ENCODE data around the gene FRY. TPM values are rescaled to one million over a fixed set of nuclear protein-coding genes. Genes with fewer than 3 reads are reported as not detected.

The FRY gene
- total RNA-seq, 2 experiments from 2014 or later, result 0.47 to 1.4 TPM

DNA sequence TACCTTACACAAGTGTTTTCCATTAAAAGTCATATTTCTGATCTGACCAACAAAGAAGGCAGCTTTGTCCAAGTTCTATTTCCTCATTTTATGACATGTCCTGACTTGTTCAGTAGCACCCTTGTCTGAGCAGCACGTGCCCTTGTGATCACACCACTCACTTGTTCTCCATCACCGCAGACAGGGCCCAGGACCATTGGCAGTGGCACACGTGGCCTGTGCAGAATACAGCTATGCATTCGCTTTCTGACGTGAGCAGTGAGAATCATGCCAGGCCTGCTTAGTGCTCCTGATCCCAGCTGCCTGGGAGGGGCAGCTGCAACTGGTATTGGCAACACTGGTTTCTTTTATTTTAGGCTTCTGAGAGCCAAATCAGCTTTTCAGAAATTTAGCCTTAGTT, 134.2 kb downstream of the FRY start:
- DNase-seq (no peak), ATAC-seq (no peak)
- H3K9me3 Mint-ChIP-seq (ENCODE audit: insufficient read depth), result no peaks in the 10 kb centered on the region
- no peak overlapping the region for H3K27ac Mint-ChIP-seq
- H3K27me3 Mint-ChIP-seq (ENCODE audit: low read depth), result no peaks in the 10 kb centered on the region
- CTCF ChIA-PET, result interaction anchor here (0.8 to 1.6 kb wide), 4 partner anchors 14 to 256 kb away, joined by 3 to 9 read pairs (median 3); partner anchors contain the start of genes BRCA2 and ZAR1L
- no peaks in the 10 kb centered on the region for H3K4me1 Mint-ChIP-seq (ENCODE audit: low read depth)
- H3K4me3 Mint-ChIP-seq, result no peak overlapping the region
- POLR2A ChIA-PET, result no interaction called here
- no peaks in the 10 kb centered on the region for H3K36me3 Mint-ChIP-seq (ENCODE audit: low read depth)

DNA sequence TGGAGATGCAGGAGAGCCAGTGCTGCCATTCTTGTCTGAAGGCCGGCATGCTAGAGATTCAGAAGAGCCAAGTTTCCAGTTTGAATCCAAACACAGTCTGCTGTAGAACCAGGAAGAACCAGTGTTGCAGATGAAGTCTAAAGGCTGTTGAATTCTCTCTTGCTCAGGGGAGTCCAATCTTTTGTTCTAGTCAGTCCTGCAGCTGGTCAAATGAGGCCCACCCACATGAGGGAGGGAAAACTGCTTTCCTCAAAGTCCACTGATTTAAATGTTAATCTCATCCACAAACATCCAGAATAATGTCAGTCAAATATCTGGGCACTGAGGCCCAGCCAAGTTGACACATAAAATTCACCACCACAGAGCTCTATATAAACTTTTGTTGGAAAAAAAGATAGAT, 136.6 kb downstream of the FRY start:
- H3K4me1 Mint-ChIP-seq (ENCODE audit: low read depth), result no peaks in the 10 kb centered on the region
- H3K4me3 Mint-ChIP-seq, result no peak overlapping the region
- H3K27me3 Mint-ChIP-seq (ENCODE audit: low read depth), result no peaks in the 10 kb centered on the region
- no peak for ATAC-seq
- DNase-seq, result no peak
- no peak overlapping the region for H3K27ac Mint-ChIP-seq
- H3K9me3 Mint-ChIP-seq (ENCODE audit: insufficient read depth), result no peaks in the 10 kb centered on the region
- CTCF ChIA-PET, result interaction anchor here (1.0 kb wide), 1 partner anchor 9 kb away, joined by 3 read pairs; no protein-coding TSS in a partner anchor
- POLR2A ChIA-PET, result no interaction called here
- no peaks in the 10 kb centered on the region for H3K36me3 Mint-ChIP-seq (ENCODE audit: low read depth)

DNA sequence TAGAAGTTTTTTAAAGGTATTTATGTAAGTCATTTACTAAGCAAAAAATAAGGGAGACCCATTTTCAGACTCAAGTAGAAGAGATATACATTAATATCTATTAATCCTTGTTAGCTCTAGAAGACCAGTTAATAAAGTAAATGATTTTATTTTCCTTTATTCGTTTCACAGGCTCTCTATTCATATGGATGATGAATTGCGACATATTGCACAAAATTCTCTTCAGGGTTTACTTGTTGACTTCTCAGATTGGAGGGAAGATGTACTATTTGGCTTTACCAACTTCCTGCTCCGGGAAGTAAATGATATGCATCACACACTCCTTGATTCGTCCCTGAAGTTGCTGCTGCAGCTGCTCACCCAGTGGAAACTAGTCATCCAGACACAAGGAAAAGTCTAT, 139.3 kb downstream of the FRY start:
- no peak for ATAC-seq
- POLR2A ChIA-PET, result no interaction called here
- Mint-ChIP-seq H3K27me3 (ENCODE audit: low read depth) (no peaks in the 10 kb centered on the region), H3K27ac (no peak overlapping the region), H3K4me1 (ENCODE audit: low read depth) (no peaks in the 10 kb centered on the region), H3K4me3 (no peak overlapping the region), H3K36me3 (ENCODE audit: low read depth) (no peaks in the 10 kb centered on the region), H3K9me3 (ENCODE audit: insufficient read depth) (no peaks in the 10 kb centered on the region)
- CTCF ChIA-PET, result no interaction called here
- no peak for DNase-seq

DNA sequence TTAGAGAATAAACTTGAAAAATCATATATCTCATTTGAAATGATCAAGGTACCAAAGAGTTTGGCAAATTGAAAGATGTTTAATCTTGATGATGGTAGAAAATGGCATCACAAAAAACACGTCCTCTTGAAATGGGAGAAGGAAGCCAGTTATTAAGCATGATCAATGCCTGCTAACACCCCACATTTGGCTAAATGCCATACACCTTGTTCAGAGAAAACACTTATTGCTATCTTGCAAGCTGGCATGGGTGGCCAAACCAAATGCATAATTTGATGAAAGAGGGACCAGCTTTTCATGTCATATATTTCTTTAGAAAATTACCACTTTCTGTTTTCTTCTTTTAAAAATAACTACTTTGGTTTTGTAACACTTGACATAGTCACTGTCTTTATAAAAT, 142.3 kb downstream of the FRY start:
- ChIA-PET POLR2A (no interaction called here), CTCF (no interaction called here)
- no peaks in the 10 kb centered on the region for H3K36me3 Mint-ChIP-seq (ENCODE audit: low read depth)

DNA sequence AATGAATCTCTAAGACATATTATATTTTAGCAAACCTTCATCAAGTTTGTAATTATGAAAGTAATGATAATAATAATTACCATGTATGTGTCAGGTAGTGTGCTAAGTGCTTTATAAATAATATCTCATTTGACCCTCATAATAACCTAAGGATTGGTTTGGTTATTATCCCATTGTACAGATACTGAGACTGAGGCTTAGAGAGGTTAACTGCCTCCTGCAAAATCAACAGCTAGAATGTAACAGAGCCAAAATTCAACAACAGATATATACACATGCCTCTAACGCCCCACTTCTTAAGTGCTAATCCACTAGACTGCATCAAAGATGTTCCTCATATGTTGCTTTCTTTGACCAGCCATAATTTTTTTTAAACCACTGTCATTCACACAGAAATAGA, 142.8 kb downstream of the FRY start:
- Mint-ChIP-seq H3K36me3 (ENCODE audit: low read depth) (no peaks in the 10 kb centered on the region), H3K4me1 (ENCODE audit: low read depth) (no peaks in the 10 kb centered on the region), H3K27ac (no peak overlapping the region), H3K27me3 (ENCODE audit: low read depth) (no peaks in the 10 kb centered on the region), H3K9me3 (ENCODE audit: insufficient read depth) (no peaks in the 10 kb centered on the region), H3K4me3 (no peak overlapping the region)
- ATAC-seq, result no peak
- no peak for DNase-seq
- POLR2A ChIA-PET, result no interaction called here
- CTCF ChIA-PET, result no interaction called here

More for the DNA sequence above, 142.3 kb downstream of the FRY start:
- Mint-ChIP-seq H3K27ac (no peak overlapping the region), H3K9me3 (ENCODE audit: insufficient read depth) (no peaks in the 10 kb centered on the region), H3K4me1 (ENCODE audit: low read depth) (no peaks in the 10 kb centered on the region), H3K4me3 (no peak overlapping the region), H3K27me3 (ENCODE audit: low read depth) (no peaks in the 10 kb centered on the region)
- DNase-seq, result no peak
- ATAC-seq, result no peak

DNA sequence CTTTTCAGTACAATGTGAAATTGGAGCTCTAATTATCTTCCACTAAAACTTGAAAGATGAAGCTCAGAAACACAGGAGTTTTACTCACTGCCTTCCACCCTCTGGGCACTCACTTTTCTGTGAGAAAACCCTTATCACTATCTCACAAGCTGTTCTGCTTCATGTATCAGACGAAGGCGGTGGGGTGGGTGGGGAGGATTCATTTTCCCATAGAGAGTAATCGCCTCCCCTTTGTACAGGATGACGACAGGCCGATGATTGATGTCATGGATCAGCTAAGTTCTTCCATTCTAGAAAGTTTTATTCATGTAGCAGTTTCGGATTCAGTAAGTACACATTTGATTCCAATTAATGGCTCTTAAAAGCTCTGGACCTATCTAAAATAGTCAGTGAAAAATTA, 143.7 kb downstream of the FRY start:
- H3K27ac Mint-ChIP-seq, result no peak overlapping the region
- CTCF ChIA-PET, result no interaction called here

DNA sequence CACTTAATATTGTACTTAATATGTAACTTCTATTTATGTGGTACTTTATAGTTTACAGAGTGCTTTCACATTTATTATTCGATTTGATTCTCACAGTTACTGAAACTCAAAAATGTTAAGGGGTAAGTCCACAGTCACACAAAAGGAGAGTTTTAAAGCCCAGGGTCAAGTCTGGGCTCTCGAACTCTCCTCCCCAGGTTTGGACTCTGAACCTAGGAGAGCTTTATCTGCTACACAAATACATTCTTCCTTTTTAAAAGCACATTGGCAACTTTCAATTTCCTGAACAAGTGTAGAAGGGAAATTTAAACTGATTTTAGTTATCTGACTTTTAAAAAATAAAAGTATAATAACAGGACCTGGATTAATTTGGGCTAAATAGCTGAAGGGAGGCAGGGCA, 144.4 kb downstream of the FRY start:
- H3K4me3 Mint-ChIP-seq, result no peak overlapping the region
- no peak overlapping the region for H3K27ac Mint-ChIP-seq
- ChIA-PET CTCF (interaction anchor here (1.5 kb wide), 1 partner anchor 11 kb away, joined by 6 read pairs; no protein-coding TSS in a partner anchor), POLR2A (interaction anchor here (0.6 kb wide), 1 partner anchor 1042 kb away, joined by 4 read pairs; no protein-coding TSS in a partner anchor)
- H3K27me3 Mint-ChIP-seq (ENCODE audit: low read depth), result peaks cover 2% of the 10 kb centered on the region
- DNase-seq, result no peak
- no peak for ATAC-seq
- no peaks in the 10 kb centered on the region for H3K4me1 Mint-ChIP-seq (ENCODE audit: low read depth)
- H3K9me3 Mint-ChIP-seq (ENCODE audit: insufficient read depth), result no peaks in the 10 kb centered on the region
- no peaks in the 10 kb centered on the region for H3K36me3 Mint-ChIP-seq (ENCODE audit: low read depth)

More for the DNA sequence above, 143.7 kb downstream of the FRY start:
- H3K4me1 Mint-ChIP-seq (ENCODE audit: low read depth), result no peaks in the 10 kb centered on the region
- H3K27me3 Mint-ChIP-seq (ENCODE audit: low read depth), result peaks cover 2% of the 10 kb centered on the region
- H3K4me3 Mint-ChIP-seq, result no peak overlapping the region
- no peaks in the 10 kb centered on the region for H3K36me3 Mint-ChIP-seq (ENCODE audit: low read depth)
- POLR2A ChIA-PET, result interaction anchor here (0.6 kb wide), 1 partner anchor 1041 kb away, joined by 4 read pairs; no protein-coding TSS in a partner anchor
- ATAC-seq, result no peak
- no peaks in the 10 kb centered on the region for H3K9me3 Mint-ChIP-seq (ENCODE audit: insufficient read depth)
- no peak for DNase-seq

DNA sequence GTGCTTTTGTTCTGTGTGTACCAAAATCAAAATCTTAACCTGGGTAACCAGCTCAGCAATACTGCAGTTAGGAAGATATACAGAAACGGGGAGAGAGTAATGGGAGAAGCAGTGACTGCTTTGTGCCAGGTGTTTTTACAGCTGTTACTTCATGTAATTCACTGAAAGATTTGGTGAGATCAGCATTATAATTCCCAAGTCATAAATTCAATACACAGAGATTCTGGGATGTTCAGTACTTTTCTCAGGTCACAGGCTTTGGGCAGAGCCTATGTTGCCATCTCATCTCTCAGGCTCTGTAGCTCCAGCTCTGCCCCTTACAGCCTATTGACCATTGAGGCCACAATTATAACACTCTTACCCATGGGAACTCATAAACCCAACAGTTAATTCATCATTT, 145.1 kb downstream of the FRY start:
- Mint-ChIP-seq H3K27me3 (ENCODE audit: low read depth) (peaks cover 2% of the 10 kb centered on the region), H3K36me3 (ENCODE audit: low read depth) (no peaks in the 10 kb centered on the region), H3K4me1 (ENCODE audit: low read depth) (no peaks in the 10 kb centered on the region), H3K4me3 (no peak overlapping the region), H3K9me3 (ENCODE audit: insufficient read depth) (no peaks in the 10 kb centered on the region), H3K27ac (no peak overlapping the region)
- ChIA-PET CTCF (interaction anchor here (1.1 to 1.5 kb wide), 2 partner anchors 8 to 12 kb away, joined by 3 to 6 read pairs; no protein-coding TSS in a partner anchor), POLR2A (no interaction called here)
- ATAC-seq (no peak), DNase-seq (no peak)

DNA sequence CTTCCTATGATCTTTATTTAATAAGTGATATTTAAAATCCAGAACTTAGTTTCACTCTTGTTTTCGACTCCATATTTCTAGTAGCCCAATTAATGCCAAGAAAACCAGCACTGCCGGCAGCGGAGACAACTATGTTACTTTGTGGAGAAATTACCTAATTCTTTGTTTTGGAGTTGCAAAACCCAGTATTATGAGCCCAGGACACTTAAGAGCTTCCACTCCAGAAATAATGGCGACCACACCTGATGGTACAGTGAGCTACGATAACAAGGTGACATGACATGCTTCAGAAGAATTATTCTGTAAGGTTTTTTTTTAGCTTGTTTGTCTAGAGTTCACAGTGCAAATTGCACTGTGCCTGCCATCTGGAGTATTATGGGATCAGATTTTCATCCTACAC, 147.2 kb downstream of the FRY start:
- ATAC-seq, result no peak
- no peak for DNase-seq
- H3K4me1 Mint-ChIP-seq (ENCODE audit: low read depth), result no peaks in the 10 kb centered on the region
- POLR2A ChIA-PET, result no interaction called here
- no peak overlapping the region for H3K27ac Mint-ChIP-seq
- H3K36me3 Mint-ChIP-seq (ENCODE audit: low read depth), result no peaks in the 10 kb centered on the region
- CTCF ChIA-PET, result interaction anchor here (2.1 kb wide), 1 partner anchor 14 kb away, joined by 9 read pairs; no protein-coding TSS in a partner anchor
- no peak overlapping the region for H3K4me3 Mint-ChIP-seq
- H3K9me3 Mint-ChIP-seq (ENCODE audit: insufficient read depth), result no peaks in the 10 kb centered on the region
- H3K27me3 Mint-ChIP-seq (ENCODE audit: low read depth), result peaks cover 2% of the 10 kb centered on the region

DNA sequence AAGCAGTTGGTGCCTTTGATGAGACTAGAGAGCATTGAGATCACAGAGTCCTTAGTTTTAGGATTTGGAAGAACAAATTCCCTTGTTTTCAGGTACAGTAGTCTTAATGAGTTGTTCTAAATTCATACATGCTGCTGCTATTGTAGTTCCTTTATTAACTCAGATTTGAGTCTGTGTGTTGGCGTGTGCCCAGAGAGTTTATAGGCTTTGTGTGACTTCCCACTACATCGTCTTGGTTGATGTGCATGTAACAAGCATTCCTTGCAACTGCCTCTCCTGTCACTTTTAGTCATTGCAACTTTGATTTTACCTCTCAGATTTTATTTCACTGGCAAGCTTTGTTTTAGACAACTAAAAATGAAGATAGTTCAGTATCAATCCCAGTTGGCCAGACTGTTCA, 148.1 kb downstream of the FRY start:
- no peaks in the 10 kb centered on the region for H3K36me3 Mint-ChIP-seq (ENCODE audit: low read depth)
- H3K27me3 Mint-ChIP-seq (ENCODE audit: low read depth), result peaks cover 2% of the 10 kb centered on the region
- no peaks in the 10 kb centered on the region for H3K4me1 Mint-ChIP-seq (ENCODE audit: low read depth)
- H3K27ac Mint-ChIP-seq, result no peak overlapping the region
- DNase-seq, result no peak
- H3K9me3 Mint-ChIP-seq (ENCODE audit: insufficient read depth), result no peaks in the 10 kb centered on the region
- ATAC-seq, result no peak
- CTCF ChIA-PET, result interaction anchor here (2.1 kb wide), 1 partner anchor 15 kb away, joined by 9 read pairs; no protein-coding TSS in a partner anchor
- POLR2A ChIA-PET, result no interaction called here
- H3K4me3 Mint-ChIP-seq, result no peak overlapping the region

DNA sequence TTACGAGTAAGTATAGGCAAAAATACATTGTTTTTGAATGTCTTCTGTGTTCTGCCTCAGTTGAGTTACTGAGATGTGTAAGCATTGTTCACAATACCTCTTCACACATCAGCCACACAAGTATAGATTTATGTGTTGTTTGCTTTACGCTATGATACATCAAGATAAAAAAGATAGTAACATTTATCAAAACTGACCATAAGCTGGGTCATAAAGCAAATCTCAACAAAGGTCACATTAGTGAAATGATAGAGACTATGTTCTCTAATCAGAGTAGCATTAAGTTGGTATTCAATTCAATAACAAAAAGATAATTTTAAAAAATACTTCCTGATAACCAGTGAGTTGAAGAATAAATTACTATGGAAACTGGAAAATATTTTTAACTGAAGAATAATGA, 156.1 kb downstream of the FRY start:
- DNase-seq (no peak), ATAC-seq (no peak)
- Mint-ChIP-seq H3K4me3 (no peak overlapping the region), H3K36me3 (ENCODE audit: low read depth) (no peaks in the 10 kb centered on the region), H3K4me1 (ENCODE audit: low read depth) (no peaks in the 10 kb centered on the region), H3K9me3 (ENCODE audit: insufficient read depth) (no peaks in the 10 kb centered on the region), H3K27ac (no peak overlapping the region), H3K27me3 (ENCODE audit: low read depth) (peaks cover 2% of the 10 kb centered on the region)
- ChIA-PET CTCF (no interaction called here), POLR2A (no interaction called here)

DNA sequence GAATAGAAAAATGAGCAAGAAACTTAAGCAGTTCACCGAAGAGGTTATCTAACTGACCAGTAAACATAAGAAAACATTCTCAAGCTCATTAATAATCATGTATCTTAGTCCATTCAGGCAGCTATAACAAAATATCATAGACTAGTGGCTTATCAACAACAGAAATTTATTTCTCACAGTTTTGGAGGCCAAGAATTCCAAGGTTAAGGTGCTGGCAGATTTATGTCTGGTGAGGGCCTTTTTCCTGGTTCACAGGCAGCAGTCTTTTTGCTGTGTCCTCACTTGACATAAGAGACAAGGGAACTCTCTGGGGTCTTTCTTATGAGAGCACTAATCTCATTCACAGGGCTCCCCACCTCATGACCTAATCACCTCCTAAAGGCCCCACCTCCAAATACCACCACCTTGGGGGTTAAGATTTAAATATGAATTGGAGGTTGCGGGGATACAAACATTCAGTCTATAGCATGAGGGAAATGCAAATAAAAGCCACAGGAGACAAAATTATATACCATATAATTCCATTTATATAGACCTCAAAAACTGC, 160.0 kb downstream of the FRY start:
- ATAC-seq (no peak), DNase-seq (no peak)
- no peaks in the 10 kb centered on the region for H3K36me3 Mint-ChIP-seq (ENCODE audit: low read depth)
- peaks cover 11% of the 10 kb centered on the region for H3K27me3 Mint-ChIP-seq (ENCODE audit: low read depth)
- no peaks in the 10 kb centered on the region for H3K4me1 Mint-ChIP-seq (ENCODE audit: low read depth)
- no peak overlapping the region for H3K27ac Mint-ChIP-seq
- no peak overlapping the region for H3K4me3 Mint-ChIP-seq
- ChIA-PET POLR2A (no interaction called here), CTCF (interaction anchor here (0.8 to 1.1 kb wide), 2 partner anchors 53 to 281 kb away, joined by 3 read pairs; no protein-coding TSS in a partner anchor)
- H3K9me3 Mint-ChIP-seq (ENCODE audit: insufficient read depth), result no peaks in the 10 kb centered on the region

DNA sequence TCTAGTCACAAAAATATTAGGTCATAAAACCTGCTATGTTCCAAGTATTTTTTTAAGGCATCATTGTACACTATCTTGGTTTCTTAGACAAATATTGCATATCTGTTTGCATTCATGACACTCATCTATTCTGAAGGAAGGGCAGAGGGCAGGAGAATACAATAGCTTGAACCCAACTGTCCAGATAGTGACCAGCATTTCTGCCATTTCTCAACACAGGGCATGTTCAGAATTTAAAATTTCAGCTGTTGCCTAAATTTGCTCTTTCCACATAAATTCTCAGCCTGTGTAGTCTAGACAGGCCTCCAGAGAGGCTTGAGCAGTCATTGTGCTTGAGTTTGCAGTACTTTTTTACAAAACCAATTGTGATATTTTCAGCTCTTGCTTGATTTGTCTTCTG, 164.1 kb downstream of the FRY start:
- H3K27me3 Mint-ChIP-seq (ENCODE audit: low read depth), result peaks cover 10% of the 10 kb centered on the region
- DNase-seq, result no peak
- no peaks in the 10 kb centered on the region for H3K9me3 Mint-ChIP-seq (ENCODE audit: insufficient read depth)
- ChIA-PET CTCF (interaction anchor here (1.1 kb wide), 1 partner anchor 114 kb away, joined by 3 read pairs; no protein-coding TSS in a partner anchor), POLR2A (no interaction called here)
- H3K36me3 Mint-ChIP-seq (ENCODE audit: low read depth), result no peaks in the 10 kb centered on the region
- no peak for ATAC-seq
- no peak overlapping the region for H3K4me3 Mint-ChIP-seq
- H3K27ac Mint-ChIP-seq, result no peak overlapping the region
- no peaks in the 10 kb centered on the region for H3K4me1 Mint-ChIP-seq (ENCODE audit: low read depth)

Data from activated CD8-positive, alpha-beta T cell treated with anti-CD3 and anti-CD28 coated beads, Interleukin-2, amount 10 ng/mL, durations not matched to agents 7 days and 5 days (primary cell).